Measurements from ENCODE around the gene POU3F3. TPM values are rescaled to one million over a fixed set of nuclear protein-coding genes. Genes with fewer than 3 reads are reported as not detected.

POU3F3 gene
- total RNA-seq, 1 donor from 2014 or later, result not detected

- peak; percentile 82 for DNase-seq (ENCODE audit: low spot score)
- peak; percentile 96 for ATAC-seq
Measured at GRCh38 chr2:104872866-104873688, 19.2 kb downstream of the POU3F3 start.

GRCh38 chr2:104873689-104874054 lies 19.8 kb downstream of the POU3F3 start:
- ATAC-seq, result no peak
- no peak for DNase-seq (ENCODE audit: low spot score)

GRCh38 chr2:104874230-104874629 lies 20.3 kb downstream of the POU3F3 start:
- DNase-seq (ENCODE audit: low spot score) (no peak), ATAC-seq (no peak)

- DNase-seq (ENCODE audit: low spot score) (no peak), ATAC-seq (no peak)
Measured at GRCh38 chr2:104875262-104875661, 21.3 kb downstream of the POU3F3 start.

GRCh38 chr2:104876606-104877570 lies 23.0 kb downstream of the POU3F3 start:
- no peak for DNase-seq (ENCODE audit: low spot score)
- no peak for ATAC-seq

- DNase-seq (ENCODE audit: low spot score) (no peak), ATAC-seq (no peak)
Measured at GRCh38 chr2:104878863-104879512, 25.1 kb downstream of the POU3F3 start.

GRCh38 chr2:104880076-104880475 lies 26.2 kb downstream of the POU3F3 start:
- DNase-seq (ENCODE audit: low spot score), result no peak
- ATAC-seq, result no peak

GRCh38 chr2:104883357-104883756 lies 29.4 kb downstream of the POU3F3 start:
- no peak for ATAC-seq
- no peak for DNase-seq (ENCODE audit: low spot score)

GRCh38 chr2:104885119-104885782 lies 31.3 kb downstream of the POU3F3 start:
- ATAC-seq (no peak), DNase-seq (ENCODE audit: low spot score) (no peak)

GRCh38 chr2:104887676-104888075 lies 33.8 kb downstream of the POU3F3 start:
- ATAC-seq (no peak), DNase-seq (ENCODE audit: low spot score) (no peak)

- ATAC-seq (no peak), DNase-seq (ENCODE audit: low spot score) (no peak)
Measured at GRCh38 chr2:104888489-104889258, 34.8 kb downstream of the POU3F3 start.

- DNase-seq (ENCODE audit: low spot score), result no peak
- no peak for ATAC-seq
Measured at GRCh38 chr2:104889291-104889959, 35.5 kb downstream of the POU3F3 start.

- no peak for ATAC-seq
- no peak for DNase-seq (ENCODE audit: low spot score)
Measured at GRCh38 chr2:104889960-104890684, 36.2 kb downstream of the POU3F3 start.

GRCh38 chr2:104890685-104891069 lies 36.8 kb downstream of the POU3F3 start:
- no peak for DNase-seq (ENCODE audit: low spot score)
- ATAC-seq, result no peak

GRCh38 chr2:104891145-104891544 lies 37.2 kb downstream of the POU3F3 start:
- DNase-seq (ENCODE audit: low spot score) (no peak), ATAC-seq (no peak)

GRCh38 chr2:104896446-104896845 lies 42.5 kb downstream of the POU3F3 start:
- no peak for DNase-seq (ENCODE audit: low spot score)
- no peak for ATAC-seq

- ATAC-seq (no peak), DNase-seq (ENCODE audit: low spot score) (no peak)
Measured at GRCh38 chr2:104897515-104898184, 43.7 kb downstream of the POU3F3 start.

GRCh38 chr2:104900608-104901007 lies 46.7 kb downstream of the POU3F3 start:
- DNase-seq (ENCODE audit: low spot score) (no peak), ATAC-seq (no peak)
